ENCODE data around the gene C6orf136.

The C6orf136 gene

GRCh38 chr6:30686908-30687658 lies 40.1 kb downstream of the C6orf136 start:
- DNase-seq (ENCODE audit: low read depth), result peak; percentile 85

- DNase-seq (ENCODE audit: low read depth), result no peak
Measured at GRCh38 chr6:30687659-30688431, 40.9 kb downstream of the C6orf136 start.

GRCh38 chr6:30688569-30688968 lies 41.6 kb downstream of the C6orf136 start:
- DNase-seq (ENCODE audit: low read depth), result no peak

- DNase-seq (ENCODE audit: low read depth), result no peak
Measured at GRCh38 chr6:30689022-30689865, 42.3 kb downstream of the C6orf136 start.

GRCh38 chr6:30689985-30690384 lies 43.1 kb downstream of the C6orf136 start:
- DNase-seq (ENCODE audit: low read depth), result no peak

GRCh38 chr6:30690403-30691207 lies 43.7 kb downstream of the C6orf136 start, which contains the start of gene NRM:
TSS of gene NRM (minus strand) at chr6:30690984. CDS start at chr6:30690974, 10 bp downstream.
- peak; percentile 66 for DNase-seq (ENCODE audit: low read depth)

GRCh38 chr6:30691208-30691847 lies 44.4 kb downstream of the C6orf136 start:
- no peak for DNase-seq (ENCODE audit: low read depth)

- DNase-seq (ENCODE audit: low read depth), result no peak
Measured at GRCh38 chr6:30696432-30696831, 49.5 kb downstream of the C6orf136 start.

GRCh38 chr6:30700340-30700739 lies 53.4 kb downstream of the C6orf136 start:
- no peak for DNase-seq (ENCODE audit: low read depth)

All from amniotic epithelial cell (primary cell).